22Rv1 (cell line): ENCODE measurements around the gene NID2.

Experiments
- H3K27ac ChIP-seq: fragments of 450-650 bp; 2 replicates; pipeline ENCODE4 v1.5.1; 2017
- ZFX ChIP-seq: fragments of 450-650 bp; IDR thresholded peaks from 2 replicates; pipeline ENCODE4 v1.6.1; 2017; ENCODE audit warnings: antibody characterized with exemption, borderline replicate concordance
- TF ChIP-seq, protein P1 (sequence below): fragments of 450-650 bp; IDR thresholded peaks from 2 replicates; pipeline ENCODE4 v1.5.1; 2017; ENCODE audit warnings: mild to moderate bottlenecking

Gene NID2

DNA sequence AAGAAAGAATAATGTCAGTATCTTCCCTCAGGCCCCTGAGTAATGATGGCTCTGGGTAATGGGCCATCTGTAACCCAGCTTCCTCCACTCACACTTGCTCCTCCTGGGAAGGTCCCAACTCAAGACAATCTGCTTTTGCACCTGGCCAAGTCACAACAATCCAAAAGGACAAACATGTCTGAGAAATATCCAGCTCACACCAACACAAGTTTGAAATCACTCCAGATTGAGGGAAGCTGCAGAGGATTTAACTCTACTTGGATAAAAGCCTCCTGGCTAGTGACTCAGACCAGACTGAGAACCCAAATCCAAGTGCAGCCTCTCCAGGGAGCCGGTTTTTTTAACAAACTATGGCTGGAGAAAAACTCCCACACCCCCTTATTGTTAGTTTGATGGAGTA is 45.3 kb downstream of the NID2 start:
- TF ChIP-seq, protein P1, sequence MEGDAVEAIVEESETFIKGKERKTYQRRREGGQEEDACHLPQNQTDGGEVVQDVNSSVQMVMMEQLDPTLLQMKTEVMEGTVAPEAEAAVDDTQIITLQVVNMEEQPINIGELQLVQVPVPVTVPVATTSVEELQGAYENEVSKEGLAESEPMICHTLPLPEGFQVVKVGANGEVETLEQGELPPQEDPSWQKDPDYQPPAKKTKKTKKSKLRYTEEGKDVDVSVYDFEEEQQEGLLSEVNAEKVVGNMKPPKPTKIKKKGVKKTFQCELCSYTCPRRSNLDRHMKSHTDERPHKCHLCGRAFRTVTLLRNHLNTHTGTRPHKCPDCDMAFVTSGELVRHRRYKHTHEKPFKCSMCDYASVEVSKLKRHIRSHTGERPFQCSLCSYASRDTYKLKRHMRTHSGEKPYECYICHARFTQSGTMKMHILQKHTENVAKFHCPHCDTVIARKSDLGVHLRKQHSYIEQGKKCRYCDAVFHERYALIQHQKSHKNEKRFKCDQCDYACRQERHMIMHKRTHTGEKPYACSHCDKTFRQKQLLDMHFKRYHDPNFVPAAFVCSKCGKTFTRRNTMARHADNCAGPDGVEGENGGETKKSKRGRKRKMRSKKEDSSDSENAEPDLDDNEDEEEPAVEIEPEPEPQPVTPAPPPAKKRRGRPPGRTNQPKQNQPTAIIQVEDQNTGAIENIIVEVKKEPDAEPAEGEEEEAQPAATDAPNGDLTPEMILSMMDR = no peak
- TF ChIP-seq ZFX = no peak
- no peak overlapping the region for H3K27ac ChIP-seq

DNA sequence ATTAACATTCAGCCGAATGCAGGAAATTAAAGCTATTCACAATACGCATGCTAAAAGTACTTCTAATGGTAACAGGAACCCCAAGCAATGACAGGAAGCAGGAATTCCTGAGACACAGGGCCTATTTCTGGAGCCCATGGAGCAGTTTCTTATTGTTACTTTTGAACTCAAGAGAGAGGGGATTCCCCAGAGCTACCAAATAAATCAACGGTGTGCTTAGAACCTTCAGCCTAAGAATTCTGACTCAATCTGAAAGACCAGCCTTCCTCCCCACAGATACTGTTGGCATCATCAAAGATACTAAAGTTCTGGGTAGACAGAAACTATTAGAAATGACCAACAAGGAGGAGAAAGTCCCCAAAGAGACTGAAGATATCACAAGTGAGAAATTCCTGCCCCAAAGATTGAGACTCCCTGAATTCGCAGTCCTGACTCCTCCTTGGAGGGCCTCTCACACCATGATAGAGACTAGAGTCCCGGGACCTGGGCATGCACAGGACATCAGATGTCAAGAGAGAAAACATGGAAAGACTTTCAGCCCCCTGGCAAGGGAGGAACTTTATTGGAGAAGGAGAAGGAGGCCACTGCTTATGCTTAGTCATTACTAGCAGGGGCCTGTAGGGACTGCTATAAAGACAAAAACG is 46.8 kb downstream of the NID2 start:
- H3K27ac ChIP-seq = no peak overlapping the region
- no peak for TF ChIP-seq ZFX

DNA sequence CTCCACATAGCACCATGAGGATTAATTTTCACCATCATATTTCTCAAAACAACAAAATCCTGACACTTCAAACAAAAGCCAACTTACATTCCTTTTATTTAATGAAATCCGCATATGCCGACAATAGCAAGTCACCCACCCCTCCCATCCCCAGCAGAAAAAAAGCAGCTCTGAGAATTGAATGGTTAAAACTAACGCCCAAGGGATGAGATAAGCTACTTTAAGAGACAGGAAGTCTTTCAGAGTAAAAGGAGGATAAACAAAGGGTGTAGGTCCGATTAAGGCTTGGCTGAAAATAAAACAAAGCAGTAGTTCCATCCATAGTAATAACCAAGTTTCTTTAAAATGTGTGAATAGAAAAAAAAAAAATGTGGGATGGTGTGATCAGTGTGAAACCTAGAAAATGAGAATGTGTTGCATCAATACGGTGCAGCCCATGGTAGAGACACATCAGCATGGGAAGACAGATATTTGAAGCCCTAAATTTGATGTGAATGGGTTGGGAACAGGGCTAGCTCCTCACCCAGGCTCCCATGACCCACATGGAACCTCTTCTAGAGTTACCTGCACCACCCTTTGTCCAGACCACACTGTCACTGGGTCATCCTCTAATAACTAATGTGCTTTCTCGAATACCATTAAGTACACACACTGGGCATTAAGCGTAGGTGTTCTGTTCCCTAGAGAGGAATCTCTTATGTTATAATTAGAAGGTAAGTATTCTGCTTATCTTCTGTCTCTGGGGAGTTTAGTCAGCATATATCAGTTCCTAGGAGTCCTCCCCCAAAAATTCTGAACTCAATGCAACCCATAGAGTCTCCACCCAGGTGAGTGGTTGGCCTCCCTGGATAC is 47.8 kb downstream of the NID2 start:
- H3K27ac ChIP-seq = no peak overlapping the region
- no peak for TF ChIP-seq ZFX
- TF ChIP-seq, protein P1 = no peak

DNA sequence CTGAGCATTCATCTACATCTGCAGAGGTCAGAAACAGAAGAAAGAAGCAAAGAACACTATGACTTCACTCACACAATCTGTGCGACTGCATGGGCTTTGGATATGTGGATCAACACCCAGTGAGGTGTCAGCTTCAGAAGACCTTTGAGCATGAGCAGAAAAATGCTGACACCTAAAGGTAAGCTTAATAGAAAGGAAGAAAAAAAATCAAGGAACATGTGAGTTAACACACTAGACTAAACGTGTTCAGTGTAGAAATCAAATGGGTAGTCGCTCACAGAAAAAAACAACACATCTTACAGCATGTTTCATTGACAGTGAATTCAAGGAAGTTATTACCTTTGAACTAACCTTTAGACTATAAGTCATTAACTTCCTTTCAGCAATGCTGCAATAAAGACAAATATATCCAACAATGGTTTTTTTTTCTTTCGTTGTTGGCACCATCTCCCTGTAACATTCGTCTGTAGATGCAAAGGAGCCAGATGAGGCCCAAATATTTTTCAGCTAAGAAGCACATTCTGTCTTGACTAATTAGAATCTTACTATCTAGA is 48.6 kb downstream of the NID2 start:
- TF ChIP-seq, protein P1 = no peak
- TF ChIP-seq ZFX = no peak
- no peak overlapping the region for H3K27ac ChIP-seq

DNA sequence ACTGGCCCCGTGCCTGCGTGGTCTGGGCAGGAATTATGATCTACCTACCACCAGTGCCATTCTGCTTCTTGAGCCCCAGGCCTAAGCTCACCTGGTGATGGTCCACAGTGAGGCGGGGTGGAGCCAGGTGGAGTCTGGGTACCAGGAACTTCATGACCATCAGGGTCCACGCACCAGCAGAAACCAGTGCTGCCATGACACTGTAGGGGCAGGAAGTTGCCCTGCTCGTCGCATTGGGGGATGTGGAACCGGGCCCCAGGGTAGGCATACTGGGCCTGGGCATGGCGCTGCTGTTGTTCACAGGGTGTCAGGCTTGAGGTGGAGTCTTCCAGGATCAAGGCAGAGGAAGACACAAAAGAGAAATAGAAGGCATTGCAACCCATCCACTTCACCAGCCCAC is 49.9 kb downstream of the NID2 start:
- no peak overlapping the region for H3K27ac ChIP-seq
- TF ChIP-seq, protein P1 = no peak
- TF ChIP-seq ZFX = no peak

DNA sequence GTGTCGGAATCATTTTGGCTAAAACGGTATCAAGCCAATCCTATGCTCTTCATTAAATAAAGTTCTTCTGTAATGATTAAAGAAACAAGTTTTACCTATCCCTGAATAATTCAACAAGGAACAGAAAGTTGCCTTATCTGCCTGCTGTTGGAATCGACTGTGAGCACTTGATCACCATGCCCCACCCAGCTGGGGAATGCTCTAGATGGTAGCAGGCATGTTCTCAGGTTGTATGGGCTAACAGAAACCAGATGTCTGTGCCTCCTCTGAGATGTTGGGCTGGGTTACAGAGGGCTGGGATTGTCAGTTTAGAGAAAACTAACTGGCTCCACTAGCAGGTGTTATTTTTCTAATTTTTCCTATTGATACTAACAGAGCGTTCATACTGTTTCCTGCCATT is 50.6 kb downstream of the NID2 start:
- H3K27ac ChIP-seq = no peak overlapping the region
- no peak for TF ChIP-seq ZFX
- TF ChIP-seq, protein P1 = no peak

DNA sequence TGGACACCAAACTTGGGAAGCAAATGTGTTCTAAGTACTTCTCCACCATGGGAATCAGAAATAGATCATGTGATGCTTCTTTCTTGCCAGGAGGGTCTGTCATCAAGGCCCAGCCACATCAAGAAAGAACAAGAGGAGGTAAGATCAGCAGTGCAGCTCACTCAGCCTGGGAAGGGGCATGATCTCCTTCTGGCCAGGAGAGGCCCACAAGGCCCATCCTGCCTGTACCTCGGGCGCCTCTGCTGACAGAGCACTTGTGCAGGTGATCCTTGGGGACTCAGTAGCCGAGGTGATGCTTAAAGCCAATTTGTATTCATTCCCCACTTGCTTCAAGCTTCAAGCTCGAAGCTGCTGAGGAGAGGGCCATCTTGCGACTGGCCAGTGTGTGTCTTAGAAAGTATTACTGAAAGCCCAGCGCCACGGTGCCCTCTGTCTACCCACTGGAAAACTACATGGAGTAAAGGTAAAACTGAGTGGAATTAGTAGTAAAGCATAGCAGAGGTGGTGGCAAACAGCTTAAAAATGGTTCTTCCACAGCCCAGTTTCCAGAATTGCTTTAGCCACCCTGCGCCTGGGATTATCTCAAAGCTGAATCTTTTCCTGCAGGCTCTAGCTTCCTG is 53.3 kb downstream of the NID2 start:
- H3K27ac ChIP-seq = no peak overlapping the region
- TF ChIP-seq ZFX = no peak
- TF ChIP-seq, protein P1 = peak; percentile 74
